ENCODE measurements around the gene GLRA3. TPM values are rescaled to one million over a fixed set of nuclear protein-coding genes. Genes with fewer than 3 reads are reported as not detected.

Gene GLRA3
- total RNA-seq, 1 donor from 2014 or later: not detected

- no peak overlapping the region for H3K4me3 Mint-ChIP-seq
- H3K36me3 Mint-ChIP-seq (ENCODE audit: low read depth): no peaks in the 10 kb centered on the region
- H3K9me3 Mint-ChIP-seq: no peaks in the 10 kb centered on the region
- no peak for DNase-seq (ENCODE audit: low read depth, low spot score)
- H3K4me1 Mint-ChIP-seq: no peaks in the 10 kb centered on the region
- no peak for TF ChIP-seq CTCF (conservative IDR thresholded peaks at IDR 0.05)
- H3K27me3 Mint-ChIP-seq (ENCODE audit: low read depth): no peaks in the 10 kb centered on the region
- no peak overlapping the region for H3K27ac Mint-ChIP-seq (ENCODE audit: unreplicated experiment)
Observed at GRCh38 chr4:174627473-174627872, 201.6 kb downstream of the GLRA3 start.

GRCh38 chr4:174626342-174627008 lies 202.6 kb downstream of the GLRA3 start:
- no peak for DNase-seq (ENCODE audit: low read depth, low spot score)
- Mint-ChIP-seq H3K27ac (ENCODE audit: unreplicated experiment) (no peak overlapping the region), H3K27me3 (ENCODE audit: low read depth) (no peaks in the 10 kb centered on the region), H3K4me3 (no peak overlapping the region), H3K9me3 (no peaks in the 10 kb centered on the region), H3K36me3 (ENCODE audit: low read depth) (no peaks in the 10 kb centered on the region), H3K4me1 (no peaks in the 10 kb centered on the region)
- no peak for TF ChIP-seq CTCF (conservative IDR thresholded peaks at IDR 0.05)

- H3K27ac Mint-ChIP-seq (ENCODE audit: unreplicated experiment): no peak overlapping the region
- H3K4me3 Mint-ChIP-seq: no peak overlapping the region
- no peaks in the 10 kb centered on the region for H3K36me3 Mint-ChIP-seq (ENCODE audit: low read depth)
- H3K27me3 Mint-ChIP-seq (ENCODE audit: low read depth): peaks cover 13% of the 10 kb centered on the region
- no peak for DNase-seq (ENCODE audit: low read depth, low spot score)
- peaks cover 6% of the 10 kb centered on the region for H3K9me3 Mint-ChIP-seq
- no peaks in the 10 kb centered on the region for H3K4me1 Mint-ChIP-seq
- TF ChIP-seq CTCF (conservative IDR thresholded peaks at IDR 0.05): no peak
Observed at GRCh38 chr4:174616661-174617060, 212.4 kb downstream of the GLRA3 start.

GRCh38 chr4:174613979-174614378 lies 215.1 kb downstream of the GLRA3 start:
- no peak overlapping the region for H3K4me3 Mint-ChIP-seq
- no peak for TF ChIP-seq CTCF (conservative IDR thresholded peaks at IDR 0.05)
- H3K27ac Mint-ChIP-seq (ENCODE audit: unreplicated experiment): no peak overlapping the region
- no peaks in the 10 kb centered on the region for H3K4me1 Mint-ChIP-seq
- no peaks in the 10 kb centered on the region for H3K36me3 Mint-ChIP-seq (ENCODE audit: low read depth)
- peaks cover 6% of the 10 kb centered on the region for H3K9me3 Mint-ChIP-seq
- H3K27me3 Mint-ChIP-seq (ENCODE audit: low read depth): no peaks in the 10 kb centered on the region
- no peak for DNase-seq (ENCODE audit: low read depth, low spot score)

- DNase-seq (ENCODE audit: low read depth, low spot score): no peak
- Mint-ChIP-seq H3K4me3 (no peak overlapping the region), H3K9me3 (peaks cover 6% of the 10 kb centered on the region)
Observed at GRCh38 chr4:174611792-174612191, 217.3 kb downstream of the GLRA3 start.

More at GRCh38 chr4:174611792-174612191, 217.3 kb downstream of the GLRA3 start:
- H3K27ac Mint-ChIP-seq (ENCODE audit: unreplicated experiment): no peak overlapping the region
- H3K36me3 Mint-ChIP-seq (ENCODE audit: low read depth): no peaks in the 10 kb centered on the region
- H3K4me1 Mint-ChIP-seq: no peaks in the 10 kb centered on the region
- no peaks in the 10 kb centered on the region for H3K27me3 Mint-ChIP-seq (ENCODE audit: low read depth)
- no peak for TF ChIP-seq CTCF (conservative IDR thresholded peaks at IDR 0.05)

Measured in neural crest cell (in vitro differentiated cells).